Skin of body (tissue), 1 donor: ENCODE results near the gene SP6. TPM values are rescaled to one million over a fixed set of nuclear protein-coding genes. Genes with fewer than 3 reads are reported as not detected.

ENCODE experiments used
- total RNA-seq: library from RNA; depleted of rRNA; stranded (reverse); fragments of >200 nt; gene quantifications from one replicate; pipeline ENCODE4 v1.2.3, GENCODE V29; 2014

SP6 gene
- total RNA-seq, 1 donor from 2014 or later, result 10.2 TPM

Other genes with a start within 250 kb of the SP6 start
- 142 TPM for gene KPNB1, start 201.2 kb downstream of the SP6 start, total RNA-seq
- gene TBKBP1, start 157.0 kb downstream of the SP6 start, total RNA-seq, result 10.2 TPM
- gene TBX21, start 117.9 kb downstream of the SP6 start, total RNA-seq, result 0.39 TPM
- 3.7 TPM for gene OSBPL7, start 29.4 kb downstream of the SP6 start, total RNA-seq
- 10.0 TPM for gene MRPL10, start 19.6 kb downstream of the SP6 start, total RNA-seq
- gene LRRC46, start 19.5 kb downstream of the SP6 start, total RNA-seq, result 0.10 TPM
- gene SCRN2, start 9.9 kb downstream of the SP6 start, total RNA-seq, result 40.1 TPM
- gene SP2, start 45.1 kb upstream of the SP6 start, total RNA-seq, result 2.1 TPM
- gene PNPO, start 90.4 kb upstream of the SP6 start, total RNA-seq, result 8.1 TPM
- 1.7 TPM for gene PRR15L, start 106.7 kb upstream of the SP6 start, total RNA-seq
- 126 TPM for gene CDK5RAP3, start 120.0 kb upstream of the SP6 start, total RNA-seq
- gene COPZ2, start 186.6 kb upstream of the SP6 start, total RNA-seq, result 43.1 TPM
- gene NFE2L1, start 197.2 kb upstream of the SP6 start, total RNA-seq, result 59.0 TPM